Loucy (cell line): ENCODE results near the gene ITGA8.

Experiments
- H2AFZ ChIP-seq: fragments of 200-600 bp; sonication (generic); 2 replicates; pipeline ENCODE4 v1.6.0; 2016; ENCODE audit warnings: antibody characterized with exemption, mild to moderate bottlenecking, low read length, moderate library complexity
- H3F3A ChIP-seq: fragments of 200-600 bp; 2 replicates; pipeline ENCODE4 v1.6.0; 2016; ENCODE audit warnings: antibody characterized with exemption, low read depth, mild to moderate bottlenecking
- H3K27me3 ChIP-seq: fragments of 200-600 bp; sonication (generic); 2 replicates; pipeline ENCODE4 v1.6.1; 2014; ENCODE audit warnings: low read length, mild to moderate bottlenecking; ENCODE audit not compliant: insufficient read depth, poor library complexity, severe bottlenecking
- H3K36me3 ChIP-seq: fragments of 200-600 bp; sonication (generic); 2 replicates; pipeline ENCODE4 v1.6.1; 2016; ENCODE audit warnings: low read length; ENCODE audit not compliant: insufficient read depth
- H3K4me1 ChIP-seq: fragments of 200-600 bp; sonication (generic); 2 replicates; pipeline ENCODE4 v1.5.1; 2014; ENCODE audit warnings: low read length, mild to moderate bottlenecking; ENCODE audit not compliant: insufficient read depth, poor library complexity, severe bottlenecking
- H3K4me2 ChIP-seq: fragments of 200-600 bp; sonication (generic); 2 replicates; pipeline ENCODE4 v1.6.0; 2014; ENCODE audit warnings: antibody characterized with exemption, low read length, low read depth, mild to moderate bottlenecking; ENCODE audit not compliant: poor library complexity, severe bottlenecking
- H3K4me3 ChIP-seq: fragments of 200-600 bp; sonication (generic); 2 replicates; pipeline ENCODE4 v1.5.1; 2014; ENCODE audit warnings: low read length, mild to moderate bottlenecking, mixed read lengths; ENCODE audit not compliant: poor library complexity, severe bottlenecking
- H3K79me2 ChIP-seq: fragments of 200-600 bp; sonication (generic); 2 replicates; pipeline ENCODE4 v1.6.1; 2014; ENCODE audit warnings: low read length; ENCODE audit not compliant: insufficient read depth
- H3K9ac ChIP-seq: fragments of 200-600 bp; sonication (generic); 2 replicates; pipeline ENCODE4 v1.6.0; 2014; ENCODE audit warnings: mild to moderate bottlenecking, low read depth, low read length, moderate library complexity; ENCODE audit not compliant: poor library complexity, severe bottlenecking
- H3K9me2 ChIP-seq: fragments of 200-600 bp; sonication (generic); replicated peaks from 2 replicates; pipeline ENCODE4 v1.6.1; 2016; ENCODE audit warnings: low read depth, low read length, mixed read lengths
- H3K9me3 ChIP-seq: fragments of 200-600 bp; sonication (generic); 2 replicates; pipeline ENCODE4 v1.6.1; 2014; ENCODE audit warnings: mild to moderate bottlenecking, antibody characterized with exemption, low read length, low read depth; ENCODE audit not compliant: insufficient read depth
- H4K20me1 ChIP-seq: fragments of 200-600 bp; sonication (generic); 2 replicates; pipeline ENCODE4 v1.6.0; 2014; ENCODE audit warnings: antibody characterized with exemption, low read length, mild to moderate bottlenecking; ENCODE audit not compliant: insufficient read depth, poor library complexity, severe bottlenecking
- EZH2phosphoT487 ChIP-seq: fragments of 200-600 bp; IDR thresholded peaks from 2 replicates; pipeline ENCODE4 v1.6.1; 2018; ENCODE audit warnings: antibody characterized with exemption, mild to moderate bottlenecking, moderate library complexity, borderline replicate concordance
- TF ChIP-seq, protein P1 (sequence below): fragments of 200-600 bp; sonication (generic); conservative IDR thresholded peaks from 2 replicates; pipeline ENCODE4 v1.5.1; 2014; ENCODE audit warnings: mild to moderate bottlenecking, antibody characterized with exemption, low read length

The ITGA8 gene

DNA sequence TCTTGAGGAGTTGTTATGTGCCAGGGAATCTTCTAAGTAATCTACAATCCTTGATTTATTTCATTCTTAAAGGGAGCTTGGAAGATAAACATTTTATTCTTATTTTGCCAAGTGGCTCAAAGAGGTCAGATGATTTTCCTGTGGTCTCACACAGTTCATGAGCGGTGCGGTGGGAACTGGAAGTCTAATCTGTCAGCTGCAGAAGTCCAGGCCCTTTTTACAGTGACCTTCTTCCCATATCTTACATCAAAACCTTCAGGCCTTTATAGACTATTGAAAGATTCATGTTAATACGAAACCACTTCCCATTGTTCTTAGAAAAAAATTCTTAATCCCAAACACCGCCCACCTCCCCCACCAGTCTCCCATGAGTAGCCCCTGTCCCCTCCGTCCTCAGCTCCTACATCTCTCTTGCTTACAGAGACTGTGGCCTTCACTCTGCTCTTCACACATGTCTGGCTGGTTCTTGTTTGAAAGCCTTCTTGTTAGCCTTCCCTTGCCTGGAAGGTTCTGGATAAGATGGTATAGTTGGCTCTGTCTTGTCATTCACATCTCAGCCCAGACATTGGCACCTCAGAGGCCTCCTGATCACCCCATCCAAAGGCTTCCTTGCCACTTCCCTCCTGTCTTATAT is 61.5 kb downstream of the ITGA8 start:
- Histone ChIP-seq H3K79me2 (no peaks in the 10 kb centered on the region), H3K27me3 (no peaks in the 10 kb centered on the region), H3K9me3 (no peaks in the 10 kb centered on the region), H3K9ac (no peak overlapping the region), H3K4me2 (no peak overlapping the region), H2AFZ (no peak overlapping the region), H3K9me2 (no peaks in the 10 kb centered on the region), H3K36me3 (no peaks in the 10 kb centered on the region), H3K4me1 (no peaks in the 10 kb centered on the region), H4K20me1 (no peaks in the 10 kb centered on the region), H3F3A (no peaks in the 10 kb centered on the region), H3K4me3 (no peak overlapping the region)
- TF ChIP-seq, protein P1, sequence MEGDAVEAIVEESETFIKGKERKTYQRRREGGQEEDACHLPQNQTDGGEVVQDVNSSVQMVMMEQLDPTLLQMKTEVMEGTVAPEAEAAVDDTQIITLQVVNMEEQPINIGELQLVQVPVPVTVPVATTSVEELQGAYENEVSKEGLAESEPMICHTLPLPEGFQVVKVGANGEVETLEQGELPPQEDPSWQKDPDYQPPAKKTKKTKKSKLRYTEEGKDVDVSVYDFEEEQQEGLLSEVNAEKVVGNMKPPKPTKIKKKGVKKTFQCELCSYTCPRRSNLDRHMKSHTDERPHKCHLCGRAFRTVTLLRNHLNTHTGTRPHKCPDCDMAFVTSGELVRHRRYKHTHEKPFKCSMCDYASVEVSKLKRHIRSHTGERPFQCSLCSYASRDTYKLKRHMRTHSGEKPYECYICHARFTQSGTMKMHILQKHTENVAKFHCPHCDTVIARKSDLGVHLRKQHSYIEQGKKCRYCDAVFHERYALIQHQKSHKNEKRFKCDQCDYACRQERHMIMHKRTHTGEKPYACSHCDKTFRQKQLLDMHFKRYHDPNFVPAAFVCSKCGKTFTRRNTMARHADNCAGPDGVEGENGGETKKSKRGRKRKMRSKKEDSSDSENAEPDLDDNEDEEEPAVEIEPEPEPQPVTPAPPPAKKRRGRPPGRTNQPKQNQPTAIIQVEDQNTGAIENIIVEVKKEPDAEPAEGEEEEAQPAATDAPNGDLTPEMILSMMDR = no peak

DNA sequence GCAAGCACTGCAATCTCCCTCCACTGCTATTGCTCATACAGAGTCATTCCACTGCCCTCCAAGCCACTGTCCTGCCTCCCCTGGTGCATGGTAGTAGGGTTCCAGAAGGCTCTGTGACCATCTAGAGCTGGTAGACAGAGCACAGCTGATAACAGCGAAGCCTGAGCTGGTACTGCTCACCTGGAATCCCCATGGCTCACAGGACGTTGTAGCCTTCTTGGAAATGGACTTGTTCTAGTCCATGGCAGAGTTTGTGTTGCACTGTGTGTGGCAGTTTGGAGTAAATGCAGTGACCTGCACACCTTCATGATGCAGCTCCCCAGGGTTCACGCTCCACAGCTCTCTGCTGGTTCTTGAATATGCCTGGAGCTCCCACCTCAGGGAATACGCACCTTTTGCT is 67.0 kb downstream of the ITGA8 start:
- no peaks in the 10 kb centered on the region for H3K9me3 ChIP-seq
- H3K4me1 ChIP-seq = no peaks in the 10 kb centered on the region
- H3K27me3 ChIP-seq = no peaks in the 10 kb centered on the region
- TF ChIP-seq, protein P1 = no peak
- TF ChIP-seq EZH2phosphoT487 = no peak
- H3K9ac ChIP-seq = no peak overlapping the region
- H4K20me1 ChIP-seq = no peaks in the 10 kb centered on the region
- H3F3A ChIP-seq = no peaks in the 10 kb centered on the region
- H3K79me2 ChIP-seq = no peaks in the 10 kb centered on the region
- H3K9me2 ChIP-seq = no peaks in the 10 kb centered on the region
- no peak overlapping the region for H2AFZ ChIP-seq
- H3K4me2 ChIP-seq = no peak overlapping the region
- no peak overlapping the region for H3K4me3 ChIP-seq
- no peaks in the 10 kb centered on the region for H3K36me3 ChIP-seq

DNA sequence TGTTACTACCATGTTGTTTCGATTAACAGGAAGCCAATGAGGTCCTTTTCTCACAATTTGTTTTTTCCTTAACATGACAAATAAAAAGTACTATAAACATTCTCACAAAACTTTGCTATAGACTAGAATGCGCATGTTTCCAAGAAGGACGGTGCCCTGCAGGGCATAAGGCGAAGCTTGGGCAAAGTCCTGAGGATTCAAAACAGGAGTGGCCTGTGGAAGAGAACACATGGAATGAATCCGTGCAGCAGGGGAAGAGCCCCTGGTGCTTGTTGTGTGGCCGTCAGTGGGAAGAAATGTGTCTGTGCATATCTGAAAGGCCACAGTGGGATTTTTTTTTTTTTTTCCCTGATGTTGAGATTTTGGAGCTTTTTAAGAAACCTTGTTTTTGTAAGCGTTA is 67.6 kb downstream of the ITGA8 start:
- H3K27me3 ChIP-seq = no peaks in the 10 kb centered on the region
- H3K9ac ChIP-seq = no peak overlapping the region
- H3K79me2 ChIP-seq = no peaks in the 10 kb centered on the region
- H3F3A ChIP-seq = no peaks in the 10 kb centered on the region
- no peak overlapping the region for H3K4me2 ChIP-seq
- no peaks in the 10 kb centered on the region for H3K36me3 ChIP-seq
- H2AFZ ChIP-seq = no peak overlapping the region
- H3K4me3 ChIP-seq = no peak overlapping the region
- H3K4me1 ChIP-seq = no peaks in the 10 kb centered on the region
- H3K9me3 ChIP-seq = no peaks in the 10 kb centered on the region
- no peaks in the 10 kb centered on the region for H4K20me1 ChIP-seq
- TF ChIP-seq, protein P1 = no peak
- no peak for TF ChIP-seq EZH2phosphoT487
- no peaks in the 10 kb centered on the region for H3K9me2 ChIP-seq
